GM18526 (cell line): Measurements from ENCODE around the gene LRTM2.

Experiments used
- POLR2A ChIP-seq: IDR thresholded peaks from 3 replicates; pipeline ENCODE4 v1.6.1; 2011; ENCODE audit not compliant: insufficient read length; ENCODE audit errors: extremely low read depth

LRTM2 gene

DNA sequence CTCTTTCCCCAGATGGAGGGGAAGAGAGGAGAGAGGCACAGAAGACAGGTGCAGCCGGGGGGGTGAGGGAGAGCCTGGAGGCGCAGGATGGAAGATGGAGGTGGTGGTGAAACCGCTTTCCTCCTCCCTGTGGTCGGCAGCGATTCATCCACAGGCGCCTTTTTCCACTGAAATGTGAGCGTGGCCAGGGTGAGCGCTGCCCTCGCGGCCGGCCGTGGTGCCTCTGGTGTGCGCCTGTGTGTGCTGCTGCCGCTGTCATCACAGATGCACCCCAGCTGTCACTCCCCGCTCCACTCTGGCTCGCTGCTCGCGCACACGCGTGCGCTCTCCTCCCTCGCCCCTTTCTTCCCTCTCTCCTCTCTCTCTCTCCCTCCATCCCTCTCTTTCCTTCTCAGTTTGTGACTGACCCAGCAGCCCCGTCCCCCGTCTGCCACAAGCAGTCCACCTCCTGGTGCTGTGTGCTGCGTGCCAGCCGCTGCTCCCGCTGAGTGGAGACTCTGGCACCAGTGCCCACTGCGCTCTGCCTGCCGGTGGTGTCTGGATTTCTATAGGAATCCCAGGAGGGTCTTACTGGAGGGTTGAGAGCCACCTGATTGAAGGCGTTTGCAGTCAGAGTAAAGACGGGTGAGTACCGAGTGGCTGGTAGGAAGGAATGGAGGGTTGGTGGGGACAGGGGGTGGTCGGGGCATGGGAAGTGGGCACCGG, at the start of gene LRTM2:
Gene LRTM2, plus strand, starts transcription at position 375 of the 705 bp plus-strand sequence. CDS start 7,584 bp downstream, outside the sequence.
- no peak for TF ChIP-seq POLR2A

DNA sequence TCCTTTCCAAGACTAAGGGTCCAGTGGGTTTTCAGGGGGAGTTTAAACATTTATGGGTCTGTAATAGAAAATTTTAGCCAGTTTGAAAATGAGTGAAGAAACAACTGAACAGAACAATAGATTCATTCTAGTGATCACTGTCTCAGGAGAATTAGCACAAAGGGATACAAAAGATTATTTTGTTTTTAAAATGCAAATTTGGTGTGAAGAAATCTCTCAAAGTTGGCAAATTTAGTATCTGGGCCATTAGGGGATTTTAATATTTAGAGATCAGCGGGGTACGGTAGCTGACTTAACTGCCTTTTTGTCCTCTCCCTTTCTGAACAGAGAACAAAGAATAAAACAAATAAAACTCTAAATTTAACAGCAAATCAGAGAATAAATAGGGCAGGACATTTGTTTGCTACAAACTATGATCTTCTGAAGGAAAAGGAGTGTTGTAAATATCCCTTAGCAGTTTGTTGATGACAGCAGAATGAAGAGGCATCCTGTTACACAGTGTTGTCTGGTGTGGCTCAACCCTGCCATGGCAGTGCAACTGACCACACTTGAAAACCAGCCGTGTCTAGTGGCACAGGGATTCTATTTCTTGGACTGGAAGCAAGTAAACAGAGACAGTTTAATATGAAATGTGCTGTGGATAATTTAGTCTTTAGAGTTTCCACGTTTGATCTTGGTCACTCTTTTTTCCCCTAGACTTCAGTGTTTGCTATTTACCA, 46.3 kb upstream of the LRTM2 start:
- no peak for TF ChIP-seq POLR2A

GRCh38 chr12:1776170-1776921, 44.0 kb upstream of the LRTM2 start:
- TF ChIP-seq POLR2A = no peak

GRCh38 chr12:1777798-1778197, 42.6 kb upstream of the LRTM2 start:
- no peak for TF ChIP-seq POLR2A

GRCh38 chr12:1778911-1779310, 41.5 kb upstream of the LRTM2 start:
- TF ChIP-seq POLR2A = no peak

- TF ChIP-seq POLR2A = no peak
Measured at GRCh38 chr12:1779783-1780182, 40.6 kb upstream of the LRTM2 start.

- TF ChIP-seq POLR2A = no peak
Measured at GRCh38 chr12:1781772-1782171, 38.6 kb upstream of the LRTM2 start.

GRCh38 chr12:1782215-1782614, 38.1 kb upstream of the LRTM2 start:
- no peak for TF ChIP-seq POLR2A

- TF ChIP-seq POLR2A = no peak
Measured at GRCh38 chr12:1787714-1788113, 32.7 kb upstream of the LRTM2 start.

DNA sequence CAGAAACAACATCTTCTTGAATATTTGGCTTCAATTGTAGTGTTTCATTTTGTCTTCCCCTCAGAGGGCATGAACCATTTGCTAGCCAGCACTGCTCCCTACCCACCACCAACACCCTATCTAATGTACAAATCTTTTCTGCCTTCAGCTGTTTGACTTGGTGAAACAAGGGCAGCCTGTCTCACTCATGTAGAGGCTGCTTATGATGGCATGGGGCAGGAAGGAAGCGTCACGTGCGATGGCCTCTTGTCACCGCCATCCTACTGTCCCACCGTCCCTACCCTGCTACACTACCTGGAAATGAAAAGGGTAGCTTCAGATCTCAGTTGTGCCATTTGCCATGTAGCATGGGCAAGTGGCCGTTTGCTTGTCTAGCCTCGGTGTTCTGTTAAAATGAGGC, 29.9 kb upstream of the LRTM2 start:
- TF ChIP-seq POLR2A = no peak

DNA sequence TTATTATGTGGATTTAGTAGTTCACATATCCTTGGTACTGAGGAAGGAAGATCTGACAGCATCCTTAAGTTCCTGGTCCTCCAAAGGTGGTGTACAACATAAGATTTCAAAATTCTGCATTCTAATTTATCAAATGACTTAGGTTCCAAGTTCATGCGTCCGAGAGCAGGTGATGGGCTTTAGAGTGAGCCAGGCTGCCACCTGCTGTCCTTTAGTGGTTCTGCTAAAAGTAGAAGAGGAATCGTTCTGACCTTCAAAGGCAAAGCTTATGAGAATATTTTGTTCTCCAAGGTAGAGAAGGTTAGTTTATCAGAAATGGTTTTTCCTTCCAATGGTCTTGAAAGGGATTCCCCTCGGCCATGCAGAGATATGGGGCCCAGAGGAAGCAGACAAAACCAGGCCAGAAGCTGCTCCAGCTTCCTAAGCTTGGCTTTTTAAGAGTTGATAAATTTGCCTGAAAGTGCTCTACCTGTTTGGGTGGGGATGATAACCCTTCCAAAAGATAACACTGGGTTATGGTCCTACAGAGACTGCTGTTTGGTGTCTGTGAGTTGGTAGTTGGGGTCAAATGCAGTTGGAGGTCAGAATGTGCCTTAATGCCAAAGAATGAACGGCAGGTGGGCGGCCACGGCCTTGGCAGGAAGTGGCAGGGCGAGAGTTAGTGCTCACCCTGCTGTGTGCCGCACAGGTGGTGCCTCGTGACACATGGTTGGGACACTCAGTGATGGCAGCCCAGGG, 29.1 kb upstream of the LRTM2 start:
- no peak for TF ChIP-seq POLR2A

DNA sequence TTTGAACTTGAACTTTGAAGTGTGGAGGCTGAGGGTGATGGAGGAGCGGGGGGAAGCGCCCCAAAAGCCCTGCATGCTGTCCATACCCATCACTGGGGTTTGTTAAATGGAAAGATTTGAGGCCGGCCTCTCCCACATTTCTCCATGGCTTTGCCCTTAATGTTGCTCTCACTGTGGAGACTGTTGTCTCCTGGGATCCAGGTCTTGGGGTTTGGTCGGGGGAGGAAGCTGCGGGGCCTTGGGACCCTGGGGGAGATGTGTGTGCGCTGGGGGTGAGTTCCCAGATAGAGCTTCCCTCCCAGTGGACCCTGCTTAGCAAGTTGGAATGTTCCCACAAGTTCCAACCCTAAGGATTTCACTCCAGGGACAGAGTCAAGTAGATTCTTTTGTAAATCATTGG, 28.0 kb upstream of the LRTM2 start:
- no peak for TF ChIP-seq POLR2A

GRCh38 chr12:1793426-1794210, 26.7 kb upstream of the LRTM2 start:
- no peak for TF ChIP-seq POLR2A

- TF ChIP-seq POLR2A = no peak
Measured at GRCh38 chr12:1794440-1795090, 25.8 kb upstream of the LRTM2 start.
